ENCODE data around the gene UBR4. TPM values are rescaled to one million over a fixed set of nuclear protein-coding genes. Genes with fewer than 3 reads are reported as not detected.

UBR4 gene
- total RNA-seq, 2 donors from 2014 or later: 148 to 151 TPM

- H3K36me3 ChIP-seq (ENCODE audit: control insufficient read depth, insufficient read depth, low read length): peaks cover 23% of the 10 kb centered on the region
- peaks cover 23% of the 10 kb centered on the region for H3K36me3 Mint-ChIP-seq (ENCODE audit: low read depth)
- H3K9me3 ChIP-seq (ENCODE audit: control insufficient read depth, low read length): no peaks in the 10 kb centered on the region
- 90 to 94% methylated on average over 6 to 9 of the region's 9 CpGs for WGBS, 2 experiments (ENCODE audit: insufficient coverage in 1 of 2, insufficient read length in 1 of 2)
- no peaks in the 10 kb centered on the region for H3K27me3 Mint-ChIP-seq (ENCODE audit: insufficient read depth)
- H3K27ac Mint-ChIP-seq: no peak overlapping the region
- no peak overlapping the region for H3K9ac ChIP-seq (ENCODE audit: extremely low read depth, low read length, poor library complexity, severe bottlenecking)
- no peaks in the 10 kb centered on the region for H3K9me3 Mint-ChIP-seq
- no peak for DNase-seq
- H3K4me1 ChIP-seq (ENCODE audit: control insufficient read depth, insufficient read depth, low read length): no peaks in the 10 kb centered on the region
- no peak overlapping the region for H3K4me3 ChIP-seq (ENCODE audit: low read length)
- peaks cover 7% of the 10 kb centered on the region for H3K4me1 Mint-ChIP-seq
- no peak overlapping the region for H3K4me3 Mint-ChIP-seq
- no peaks in the 10 kb centered on the region for H3K27me3 ChIP-seq (ENCODE audit: control insufficient read depth, insufficient read depth, low read length, poor library complexity, severe bottlenecking)
- no peak overlapping the region for H3K27ac ChIP-seq (ENCODE audit: low read depth, low read length)
- TF ChIP-seq CTCF (conservative IDR thresholded peaks at IDR 0.05): no peak
Measured at GRCh38 chr1:19070197-19070651, 139.8 kb downstream of the UBR4 start.

GRCh38 chr1:19068639-19069276 lies 141.3 kb downstream of the UBR4 start:
- Histone ChIP-seq H3K9me3 (ENCODE audit: control insufficient read depth, low read length) (no peaks in the 10 kb centered on the region), H3K36me3 (ENCODE audit: control insufficient read depth, insufficient read depth, low read length) (peaks cover 12% of the 10 kb centered on the region), H3K9ac (ENCODE audit: extremely low read depth, low read length, poor library complexity, severe bottlenecking) (no peak overlapping the region), H3K27me3 (ENCODE audit: control insufficient read depth, insufficient read depth, low read length, poor library complexity, severe bottlenecking) (no peaks in the 10 kb centered on the region), H3K4me1 (ENCODE audit: control insufficient read depth, insufficient read depth, low read length) (no peaks in the 10 kb centered on the region), H3K4me3 (ENCODE audit: low read length) (no peak overlapping the region), H3K27ac (ENCODE audit: low read depth, low read length) (no peak overlapping the region)
- H3K4me1 Mint-ChIP-seq: peaks cover 7% of the 10 kb centered on the region
- H3K27ac Mint-ChIP-seq: no peak overlapping the region
- no peaks in the 10 kb centered on the region for H3K9me3 Mint-ChIP-seq
- 90 to 94% methylated on average over 7 to 11 of the region's 11 CpGs for WGBS, 2 experiments (ENCODE audit: insufficient coverage in 1 of 2, insufficient read length in 1 of 2)
- no peaks in the 10 kb centered on the region for H3K27me3 Mint-ChIP-seq (ENCODE audit: insufficient read depth)
- H3K4me3 Mint-ChIP-seq: no peak overlapping the region
- DNase-seq: no peak
- peaks cover 10% of the 10 kb centered on the region for H3K36me3 Mint-ChIP-seq (ENCODE audit: low read depth)
- TF ChIP-seq CTCF (conservative IDR thresholded peaks at IDR 0.05): no peak

GRCh38 chr1:19067912-19068638 lies 142.0 kb downstream of the UBR4 start:
- no peak overlapping the region for H3K9ac ChIP-seq (ENCODE audit: extremely low read depth, low read length, poor library complexity, severe bottlenecking)

More at GRCh38 chr1:19067912-19068638, 142.0 kb downstream of the UBR4 start:
- Mint-ChIP-seq H3K36me3 (ENCODE audit: low read depth) (peaks cover 5% of the 10 kb centered on the region), H3K9me3 (no peaks in the 10 kb centered on the region), H3K27me3 (ENCODE audit: insufficient read depth) (no peaks in the 10 kb centered on the region), H3K4me1 (peaks cover 7% of the 10 kb centered on the region), H3K4me3 (no peak overlapping the region), H3K27ac (no peak overlapping the region)
- H3K9me3 ChIP-seq (ENCODE audit: control insufficient read depth, low read length): no peaks in the 10 kb centered on the region
- no peak overlapping the region for H3K4me3 ChIP-seq (ENCODE audit: low read length)
- no peak for TF ChIP-seq CTCF (conservative IDR thresholded peaks at IDR 0.05)
- H3K27me3 ChIP-seq (ENCODE audit: control insufficient read depth, insufficient read depth, low read length, poor library complexity, severe bottlenecking): no peaks in the 10 kb centered on the region
- H3K27ac ChIP-seq (ENCODE audit: low read depth, low read length): no peak overlapping the region
- no peaks in the 10 kb centered on the region for H3K4me1 ChIP-seq (ENCODE audit: control insufficient read depth, insufficient read depth, low read length)
- WGBS, 2 experiments (ENCODE audit: insufficient coverage in 1 of 2, insufficient read length in 1 of 2): 93 to 100% methylated on average over 2 to 14 of the region's 14 CpGs
- peaks cover 8% of the 10 kb centered on the region for H3K36me3 ChIP-seq (ENCODE audit: control insufficient read depth, insufficient read depth, low read length)
- DNase-seq: peak; percentile 42
